Natural killer cell (primary cell): Measurements from ENCODE around the gene OR2C1. TPM values are rescaled to one million over a fixed set of nuclear protein-coding genes. Genes with fewer than 3 reads are reported as not detected.

Source experiments
- ATAC-seq, 3 donors: fragments of 150-1000 bp in 2 of 3; fragments of 200-7000 bp in 1 of 3; cut with Tn5 transposase; 1 replicate in 1 of 3; 2 replicates in 2 of 3; pipeline ENCODE4 v1.10.0; 2021; ENCODE audit warnings: mild to moderate bottlenecking in 2 of 3, moderate library complexity in 2 of 3
- DNase-seq, 2 donors: peaks; one replicate each; pipeline versions ENCODE4 v3.0.0 to v3.0.0-alpha.2; 2013 to 2021; ENCODE audit warnings: mixed read lengths in 1 of 2
- H3K27ac ChIP-seq: one replicate; pipeline ENCODE4 v1.5.1; 2013; ENCODE audit warnings: mild to moderate bottlenecking, low read length
- H3K27me3 ChIP-seq: one replicate; pipeline ENCODE4 v1.6.1; 2013; ENCODE audit warnings: low read length; ENCODE audit not compliant: control insufficient read depth, insufficient read depth
- H3K36me3 ChIP-seq: one replicate; pipeline ENCODE4 v1.6.1; 2013; ENCODE audit warnings: low read length; ENCODE audit not compliant: control insufficient read depth, insufficient read depth
- H3K4me1 ChIP-seq: one replicate; pipeline ENCODE4 v1.6.1; 2013; ENCODE audit warnings: low read length; ENCODE audit not compliant: control insufficient read depth, insufficient read depth
- H3K4me3 ChIP-seq: one replicate; pipeline ENCODE4 v1.5.1; 2013; ENCODE audit warnings: low read length
- H3K9me3 ChIP-seq: one replicate; pipeline ENCODE4 v1.6.1; 2013; ENCODE audit warnings: low read length; ENCODE audit not compliant: control insufficient read depth, insufficient read depth
- H3K27ac Mint-ChIP-seq, 2 donors: one replicate each; pipeline ENCODE4 v1.8.0; 2022; ENCODE audit warnings: mild to moderate bottlenecking in 2 of 2, mixed read lengths in 2 of 2, moderate library complexity in 1 of 2
- H3K27me3 Mint-ChIP-seq, 2 donors: one replicate each; pipeline ENCODE4 v1.8.0; 2022; ENCODE audit warnings: low read depth in 2 of 2, mixed read lengths in 2 of 2
- H3K36me3 Mint-ChIP-seq: one replicate; pipeline ENCODE4 v1.8.0; 2022; ENCODE audit warnings: mixed read lengths
- H3K4me1 Mint-ChIP-seq, 2 donors: one replicate each; pipeline ENCODE4 v1.8.0; 2022; ENCODE audit warnings: mixed read lengths in 2 of 2
- H3K4me3 Mint-ChIP-seq: one replicate; pipeline ENCODE4 v1.8.0; 2022; ENCODE audit warnings: mild to moderate bottlenecking, moderate library complexity, mixed read lengths
- H3K9me3 Mint-ChIP-seq, 2 donors: one replicate each; pipeline ENCODE4 v1.8.0; 2022; ENCODE audit warnings: mixed read lengths in 2 of 2
- WGBS: methylation state at CpG from one replicate; pipeline ENCODE4 v1.1.7; 2013; ENCODE audit warnings: missing lambda C conversion rate; ENCODE audit not compliant: insufficient coverage; 5-methylcytosine and 5-hydroxymethylcytosine counted together
- intact Hi-C: fragments of 100-400 bp; cut with micrococcal nuclease; formaldehyde crosslinking; loops from one replicate; pipeline ENCODE4 v1.14.2; 2022
- total RNA-seq, 4 donors: library from RNA; stranded (reverse); fragments of 120-200 nt in 1 of 4; gene quantifications; one replicate each; pipeline versions ENCODE4 v1.2.3 to v1.2.4, GENCODE V29; 2013 to 2022
- TF ChIP-seq, protein P1 (sequence below): fragments of 200-600 bp; IDR thresholded peaks from one replicate; pipeline ENCODE4 v1.8.0; 2022; ENCODE audit warnings: antibody characterized with exemption

The OR2C1 gene
- total RNA-seq, 3 donors from 2014 or later (not counting 1 experiment from before 2014, with no cell fraction given) = not detected

DNA sequence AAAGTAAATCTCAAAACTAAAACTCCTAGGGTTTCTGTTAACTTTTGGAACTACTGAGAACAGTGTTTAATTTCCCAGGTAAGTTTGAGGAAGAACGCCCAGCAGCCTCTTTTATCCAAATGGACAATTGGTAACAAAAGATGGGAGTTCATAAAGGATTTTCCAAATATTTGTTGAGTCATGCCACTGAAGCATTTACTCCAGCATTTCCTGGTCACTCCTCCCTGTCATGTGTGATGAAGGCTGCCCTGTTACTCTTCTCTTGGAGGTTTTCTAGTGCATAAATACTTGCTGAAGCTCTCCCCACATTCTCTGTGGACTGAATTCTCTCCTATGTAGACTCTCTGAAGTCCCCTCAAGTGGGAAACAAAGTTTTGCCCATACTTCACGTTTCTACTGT is 33.9 kb upstream of the OR2C1 start:
- WGBS = 64% methylated on average over 2 of the region's 2 CpGs
- peaks cover 12% of the 10 kb centered on the region for H3K36me3 ChIP-seq
- no peaks in the 10 kb centered on the region for H3K4me1 Mint-ChIP-seq

DNA sequence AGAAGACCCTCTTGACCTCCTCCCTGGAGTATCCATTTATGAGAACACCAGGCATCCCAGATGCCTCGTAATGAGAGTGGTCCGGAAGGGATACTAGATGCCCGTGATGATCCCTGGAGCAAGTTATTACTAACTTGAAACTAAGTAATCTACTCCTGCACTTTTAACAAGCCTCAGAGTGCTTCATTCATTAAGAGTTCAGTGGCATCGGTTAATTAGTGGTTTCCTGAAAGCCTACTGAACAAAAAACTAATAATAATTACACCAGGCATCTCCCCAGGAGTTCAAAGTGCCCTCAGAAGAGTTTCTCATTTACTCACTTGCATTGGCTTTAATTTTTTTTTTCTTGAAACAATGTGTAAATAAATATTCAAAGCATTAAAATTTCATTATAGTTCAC is 28.2 kb upstream of the OR2C1 start:
- Mint-ChIP-seq H3K4me1 (no peaks in the 10 kb centered on the region), H3K9me3 (peaks cover 2% of the 10 kb centered on the region in 2 donors)
- 82% methylated on average over 4 of the region's 4 CpGs for WGBS

More for the DNA sequence above, 33.9 kb upstream of the OR2C1 start:
- intact Hi-C loops = no loop called here
- Mint-ChIP-seq H3K9me3 (peaks cover 13 to 17% of the 10 kb centered on the region in 2 donors), H3K27ac (no peak overlapping the region), H3K27me3 (no peaks in the 10 kb centered on the region), H3K4me3 (no peak overlapping the region), H3K36me3 (peaks cover 43% of the 10 kb centered on the region)
- Histone ChIP-seq H3K9me3 (peaks cover 65% of the 10 kb centered on the region), H3K27me3 (no peaks in the 10 kb centered on the region), H3K4me3 (no peak overlapping the region), H3K4me1 (no peaks in the 10 kb centered on the region), H3K27ac (no peak overlapping the region)
- ATAC-seq = no peak
- TF ChIP-seq, protein P1, sequence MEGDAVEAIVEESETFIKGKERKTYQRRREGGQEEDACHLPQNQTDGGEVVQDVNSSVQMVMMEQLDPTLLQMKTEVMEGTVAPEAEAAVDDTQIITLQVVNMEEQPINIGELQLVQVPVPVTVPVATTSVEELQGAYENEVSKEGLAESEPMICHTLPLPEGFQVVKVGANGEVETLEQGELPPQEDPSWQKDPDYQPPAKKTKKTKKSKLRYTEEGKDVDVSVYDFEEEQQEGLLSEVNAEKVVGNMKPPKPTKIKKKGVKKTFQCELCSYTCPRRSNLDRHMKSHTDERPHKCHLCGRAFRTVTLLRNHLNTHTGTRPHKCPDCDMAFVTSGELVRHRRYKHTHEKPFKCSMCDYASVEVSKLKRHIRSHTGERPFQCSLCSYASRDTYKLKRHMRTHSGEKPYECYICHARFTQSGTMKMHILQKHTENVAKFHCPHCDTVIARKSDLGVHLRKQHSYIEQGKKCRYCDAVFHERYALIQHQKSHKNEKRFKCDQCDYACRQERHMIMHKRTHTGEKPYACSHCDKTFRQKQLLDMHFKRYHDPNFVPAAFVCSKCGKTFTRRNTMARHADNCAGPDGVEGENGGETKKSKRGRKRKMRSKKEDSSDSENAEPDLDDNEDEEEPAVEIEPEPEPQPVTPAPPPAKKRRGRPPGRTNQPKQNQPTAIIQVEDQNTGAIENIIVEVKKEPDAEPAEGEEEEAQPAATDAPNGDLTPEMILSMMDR = no peak
- DNase-seq = no peak

DNA sequence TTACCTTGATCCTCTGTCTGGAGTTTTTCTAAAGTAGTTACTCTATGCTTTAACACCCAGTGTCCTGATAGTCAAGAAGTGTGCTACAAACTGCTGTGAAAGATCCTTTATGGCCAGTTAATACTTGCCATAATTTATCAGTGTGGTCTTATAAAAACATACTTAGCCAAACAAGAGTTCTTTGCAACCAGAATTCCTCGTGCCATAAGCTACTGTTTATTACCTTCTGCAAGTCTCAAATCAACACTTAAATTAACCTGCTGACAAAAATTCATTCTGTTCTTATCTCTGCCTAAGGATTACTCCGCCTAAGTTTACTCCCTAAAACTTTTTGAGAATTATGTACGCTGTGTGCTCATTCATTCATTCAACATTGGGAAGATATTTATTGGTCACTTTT is 27.6 kb upstream of the OR2C1 start:
- 67% methylated on average over 1 of the region's 3 CpGs for whole genome bisulfite sequencing
- DNase-seq = no peak
- Histone ChIP-seq H3K9me3 (peaks cover 8% of the 10 kb centered on the region), H3K4me3 (no peak overlapping the region), H3K27me3 (no peaks in the 10 kb centered on the region), H3K36me3 (no peaks in the 10 kb centered on the region), H3K27ac (no peak overlapping the region), H3K4me1 (no peaks in the 10 kb centered on the region)
- Mint-ChIP-seq H3K4me3 (no peak overlapping the region), H3K36me3 (peaks cover 10% of the 10 kb centered on the region), H3K27me3 (no peaks in the 10 kb centered on the region), H3K9me3 (peaks cover 2% of the 10 kb centered on the region in 2 donors), H3K27ac (no peak overlapping the region), H3K4me1 (no peaks in the 10 kb centered on the region)
- intact Hi-C loops = no loop called here
- no peak for ATAC-seq
- TF ChIP-seq, protein P1 = no peak

More for the DNA sequence above, 28.2 kb upstream of the OR2C1 start:
- H3K4me1 ChIP-seq = no peaks in the 10 kb centered on the region
- TF ChIP-seq, protein P1 = no peak
- H3K9me3 ChIP-seq = peaks cover 14% of the 10 kb centered on the region
- no peak overlapping the region for H3K27ac ChIP-seq
- H3K36me3 Mint-ChIP-seq = peaks cover 15% of the 10 kb centered on the region
- H3K4me3 Mint-ChIP-seq = no peak overlapping the region
- DNase-seq = no peak
- ATAC-seq = no peak
- intact Hi-C loops = no loop called here
- no peaks in the 10 kb centered on the region for H3K27me3 ChIP-seq
- H3K27ac Mint-ChIP-seq = no peak overlapping the region
- H3K36me3 ChIP-seq = no peaks in the 10 kb centered on the region
- H3K27me3 Mint-ChIP-seq = no peaks in the 10 kb centered on the region
- no peak overlapping the region for H3K4me3 ChIP-seq

DNA sequence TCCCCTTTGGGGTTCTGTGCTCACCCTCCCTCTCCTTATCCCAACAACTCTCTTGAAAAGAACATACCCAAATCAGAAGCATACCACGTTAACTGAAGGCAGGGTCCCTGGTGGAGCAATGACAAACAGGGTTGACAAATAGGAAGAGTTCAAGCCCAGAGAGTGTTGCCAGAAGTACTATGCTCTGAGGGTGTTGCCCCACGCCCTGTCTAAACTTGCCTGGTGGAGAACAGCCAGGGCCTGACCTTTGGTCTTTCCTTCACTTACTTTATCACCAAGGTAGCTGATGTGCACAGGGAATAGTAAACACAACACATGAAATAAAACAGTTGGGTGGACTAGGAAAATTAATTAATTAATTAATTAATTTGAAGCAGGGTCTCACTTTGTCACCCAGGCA is 27.0 kb upstream of the OR2C1 start:
- H3K27ac ChIP-seq = no peak overlapping the region
- H3K27me3 Mint-ChIP-seq = no peaks in the 10 kb centered on the region

More for the DNA sequence above, 27.0 kb upstream of the OR2C1 start:
- WGBS = 74% methylated on average over 2 of the region's 2 CpGs
- Histone ChIP-seq H3K4me1 (no peaks in the 10 kb centered on the region), H3K36me3 (no peaks in the 10 kb centered on the region), H3K4me3 (no peak overlapping the region), H3K9me3 (peaks cover 4% of the 10 kb centered on the region), H3K27me3 (no peaks in the 10 kb centered on the region)
- no peaks in the 10 kb centered on the region for H3K4me1 Mint-ChIP-seq
- peaks cover 10% of the 10 kb centered on the region for H3K36me3 Mint-ChIP-seq
- peaks cover 2 to 4% of the 10 kb centered on the region in 2 donors for H3K9me3 Mint-ChIP-seq
- no peak overlapping the region for H3K27ac Mint-ChIP-seq
- DNase-seq = no peak
- ATAC-seq = no peak
- intact Hi-C loops = no loop called here
- TF ChIP-seq, protein P1 = no peak
- H3K4me3 Mint-ChIP-seq = no peak overlapping the region
